OCI-LY7 (cell line): ENCODE data around the gene SCLY.

Experiments
- CTCF ChIP-seq: fragments of 200-600 bp; sonication (generic); conservative IDR thresholded peaks from 2 replicates; pipeline ENCODE4 v1.5.1; 2014; ENCODE audit warnings: mild to moderate bottlenecking, antibody characterized with exemption, low read length, moderate library complexity, mixed read lengths
- EZH2phosphoT487 ChIP-seq: fragments of 200-600 bp; sonication (generic); IDR thresholded peaks from 2 replicates; pipeline ENCODE4 v1.6.1; 2018; ENCODE audit warnings: low read depth, borderline replicate concordance, mild to moderate bottlenecking, mixed run types, antibody characterized with exemption, low read length, moderate library complexity, mixed read lengths

- no peak for TF ChIP-seq CTCF
- TF ChIP-seq EZH2phosphoT487: no peak
Observed at GRCh38 chr2:238104691-238105371, 44.0 kb downstream of the SCLY start.
